Activated naive CD4-positive, alpha-beta T cell treated with Interleukin-2 at 50 U/mL for 16 hours (primary cell): ENCODE data around the gene ROPN1B.
"Not testable (repeated sequence)": the region's sequence is repeated elsewhere in the genome, so short reads cannot be mapped to it uniquely, and the experiment has no call there.

Experiments used
- DNase-seq: peaks from one replicate; pipeline ENCODE4 v3.0.0-alpha.2; 2020

Gene ROPN1B

DNA sequence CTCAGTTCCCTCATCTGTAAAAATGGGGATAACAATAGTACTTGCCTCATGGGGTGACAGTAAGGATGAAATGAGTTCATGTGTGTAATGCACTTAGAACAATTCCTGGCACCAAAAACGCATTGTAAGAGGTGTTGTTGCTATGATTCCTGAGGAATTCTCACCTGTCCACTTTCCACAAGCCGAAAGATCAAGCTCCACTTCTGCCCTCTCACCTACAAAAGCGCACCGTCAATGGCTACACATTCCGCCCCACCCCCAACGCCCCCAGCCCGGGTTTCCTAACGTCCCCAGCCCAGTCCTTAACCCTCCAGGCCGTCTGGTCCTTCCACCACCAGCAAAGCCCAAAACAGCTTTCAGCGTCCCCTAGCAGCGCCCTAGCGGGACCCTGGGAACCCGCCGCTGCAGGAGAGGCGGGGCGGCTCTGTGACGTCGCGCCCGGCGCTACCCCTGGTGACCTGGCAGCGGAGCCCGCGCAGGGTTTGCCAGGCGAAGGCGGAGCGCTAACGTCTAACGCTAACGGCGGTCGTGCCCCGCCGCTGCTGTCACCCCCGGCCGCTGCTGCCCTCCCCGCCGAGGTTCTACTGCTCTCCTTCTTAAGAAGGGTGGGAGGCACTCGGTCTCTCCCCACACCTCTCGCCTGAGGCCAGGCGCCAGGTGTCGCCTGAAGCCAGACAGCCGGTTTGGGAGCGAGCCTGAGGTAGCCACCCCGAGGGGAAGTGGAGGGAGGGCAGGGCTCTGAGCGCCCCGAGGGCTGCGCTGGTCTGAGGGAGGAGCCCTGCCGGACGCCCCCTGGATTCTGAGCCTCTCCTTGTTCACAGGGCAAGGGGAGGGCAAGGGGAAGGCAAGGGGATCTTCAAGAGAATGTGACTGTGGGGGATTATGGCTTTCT lies at the start of gene ROPN1B:
Gene ROPN1B (plus strand): TSS at position 478 of the 892 bp plus-strand sequence. CDS start 2,877 bp downstream, outside the sequence.
- not testable (repeated sequence) for DNase-seq

DNA sequence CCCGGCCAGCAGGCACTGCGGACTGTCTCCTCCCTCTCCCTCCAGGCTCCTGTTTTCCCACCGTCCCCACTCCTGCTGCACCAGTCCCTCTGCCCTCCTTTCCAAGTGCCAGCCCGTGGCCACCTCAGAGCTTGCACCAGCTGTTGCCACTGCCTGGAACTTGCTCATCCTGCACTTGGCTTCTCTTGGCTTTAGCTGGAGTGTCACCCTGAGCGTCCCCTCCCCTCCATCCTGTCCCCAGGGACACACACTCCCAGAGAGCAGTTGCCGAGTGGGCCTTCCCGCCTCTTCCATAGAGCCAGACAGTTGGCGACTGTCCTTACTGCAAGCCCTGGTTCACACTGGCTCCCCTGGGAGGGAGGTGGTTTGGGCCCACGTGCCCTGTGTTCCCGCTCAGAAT lies 48.8 kb upstream of the ROPN1B start:
- DNase-seq = not testable (repeated sequence)

DNA sequence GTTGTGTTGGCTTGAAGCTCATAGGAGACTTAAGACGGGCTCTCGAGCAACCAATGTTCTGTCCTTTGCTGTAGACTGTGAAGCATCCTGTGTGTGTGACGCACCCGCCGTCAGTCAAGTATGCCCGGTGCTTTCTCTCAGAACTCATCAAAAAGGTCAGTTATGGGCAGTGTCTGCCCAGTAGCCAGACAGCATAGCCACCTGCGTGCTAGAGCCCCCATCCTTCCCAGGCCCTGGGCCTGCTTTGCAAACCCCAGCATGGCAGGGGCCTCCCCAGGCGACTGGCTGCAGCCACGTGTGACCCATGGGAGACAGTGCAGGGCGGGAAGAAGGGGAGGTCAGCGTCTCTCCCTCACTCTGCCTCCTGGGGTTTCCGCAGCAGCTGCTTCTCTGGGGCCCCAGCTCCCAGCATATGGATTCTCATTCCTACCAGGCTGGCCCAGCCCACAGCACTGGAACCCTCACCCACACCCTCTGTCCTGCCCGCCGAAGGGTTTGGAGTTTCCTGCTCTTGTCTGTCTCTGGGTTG lies 48.2 kb upstream of the ROPN1B start:
- DNase-seq = not testable (repeated sequence)

DNA sequence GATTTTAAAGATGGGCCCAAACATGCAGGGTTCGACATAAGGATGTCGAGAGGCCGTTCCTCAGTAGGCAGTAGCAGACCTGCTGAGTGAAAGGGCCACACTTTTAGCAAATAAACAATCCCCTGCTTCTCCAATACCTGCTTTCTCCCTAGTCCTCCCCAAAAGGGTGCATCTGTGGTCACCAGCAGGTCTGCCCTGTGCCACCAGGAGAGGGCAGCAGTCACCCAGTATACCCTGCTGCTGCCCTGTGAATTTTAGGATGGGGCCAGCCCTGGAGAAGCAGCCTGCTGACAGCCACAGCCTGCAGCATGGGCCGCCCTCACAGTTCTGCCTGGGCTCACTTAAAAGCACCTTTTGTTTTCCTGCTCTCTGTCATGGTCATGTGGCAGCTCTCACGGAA lies 47.3 kb upstream of the ROPN1B start:
- DNase-seq = peak; percentile 55

DNA sequence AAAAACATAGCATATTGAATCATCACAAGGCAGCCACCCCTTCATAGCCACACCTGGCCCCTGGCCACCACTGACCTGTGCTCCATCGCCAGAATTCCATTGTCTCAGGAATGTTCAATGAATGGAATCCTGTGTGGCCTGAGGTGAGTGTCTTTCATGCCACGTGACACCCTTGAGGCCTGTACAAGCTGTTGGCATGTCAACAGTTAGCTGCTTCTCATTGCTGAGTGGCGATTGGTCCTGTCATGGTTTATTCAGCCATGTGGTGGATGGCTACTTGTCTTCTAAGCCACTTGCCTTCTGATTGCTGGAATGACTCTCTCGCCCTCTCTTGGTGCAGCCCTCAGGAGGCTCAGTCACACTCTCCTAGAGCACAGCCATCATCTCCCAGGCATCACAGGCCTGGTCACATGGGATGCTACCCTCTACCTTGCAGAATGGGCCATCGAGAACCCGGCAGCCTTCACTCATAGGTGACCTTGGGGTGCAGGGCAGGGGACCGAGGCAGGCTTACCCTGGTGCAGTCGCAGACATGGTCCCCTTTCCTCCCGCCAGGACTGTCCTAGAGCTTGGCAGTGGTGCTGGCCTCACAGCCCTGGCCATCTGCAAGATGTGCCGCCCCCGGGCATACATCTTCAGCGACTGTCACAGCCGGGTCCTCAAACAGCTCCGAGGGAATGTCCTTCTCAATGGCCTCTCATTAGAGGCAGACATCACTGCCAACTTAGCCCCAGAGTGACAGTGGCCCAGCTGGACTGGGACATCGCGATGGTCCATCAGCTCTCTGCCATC lies 45.5 kb upstream of the ROPN1B start:
- DNase-seq = not testable (repeated sequence)

DNA sequence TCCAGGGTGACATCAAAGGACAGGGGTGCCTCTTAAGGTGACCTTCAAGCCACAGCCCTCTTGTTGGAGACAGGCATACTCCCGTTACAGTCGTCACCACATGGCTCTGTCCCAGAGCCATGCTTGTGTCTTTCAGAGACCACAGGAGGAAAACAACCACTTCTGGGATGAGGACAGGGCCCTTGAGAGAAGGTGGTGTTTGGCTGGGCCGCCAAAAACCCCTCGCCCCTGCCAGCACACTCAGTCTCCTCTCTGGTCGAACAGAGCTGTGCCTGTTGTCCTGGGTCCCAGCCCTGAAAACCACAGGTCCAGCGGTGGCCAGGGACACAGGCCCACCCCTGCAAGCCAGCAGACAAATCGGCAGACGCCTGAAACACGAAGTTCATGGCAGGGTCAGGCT lies 44.7 kb upstream of the ROPN1B start:
- DNase-seq = not testable (repeated sequence)

DNA sequence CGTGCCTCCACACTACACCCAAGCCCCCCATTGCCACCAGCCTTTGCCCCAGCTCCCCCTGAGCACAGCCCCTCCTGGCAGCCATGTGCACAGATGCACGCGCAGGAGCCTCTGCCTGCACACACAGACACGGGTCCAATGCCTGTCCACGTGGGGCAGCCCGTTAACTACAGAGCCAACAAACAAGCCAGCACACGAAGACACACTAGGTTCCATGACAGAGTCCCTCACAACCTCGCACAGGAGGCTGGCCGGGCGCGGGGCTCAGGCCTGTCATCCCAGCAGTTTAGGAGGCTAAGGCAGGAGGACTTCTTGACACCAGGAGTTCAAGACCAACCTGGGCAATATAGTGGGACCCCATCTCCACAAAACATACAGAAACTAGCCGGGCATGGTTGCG lies 43.3 kb upstream of the ROPN1B start:
- not testable (repeated sequence) for DNase-seq

DNA sequence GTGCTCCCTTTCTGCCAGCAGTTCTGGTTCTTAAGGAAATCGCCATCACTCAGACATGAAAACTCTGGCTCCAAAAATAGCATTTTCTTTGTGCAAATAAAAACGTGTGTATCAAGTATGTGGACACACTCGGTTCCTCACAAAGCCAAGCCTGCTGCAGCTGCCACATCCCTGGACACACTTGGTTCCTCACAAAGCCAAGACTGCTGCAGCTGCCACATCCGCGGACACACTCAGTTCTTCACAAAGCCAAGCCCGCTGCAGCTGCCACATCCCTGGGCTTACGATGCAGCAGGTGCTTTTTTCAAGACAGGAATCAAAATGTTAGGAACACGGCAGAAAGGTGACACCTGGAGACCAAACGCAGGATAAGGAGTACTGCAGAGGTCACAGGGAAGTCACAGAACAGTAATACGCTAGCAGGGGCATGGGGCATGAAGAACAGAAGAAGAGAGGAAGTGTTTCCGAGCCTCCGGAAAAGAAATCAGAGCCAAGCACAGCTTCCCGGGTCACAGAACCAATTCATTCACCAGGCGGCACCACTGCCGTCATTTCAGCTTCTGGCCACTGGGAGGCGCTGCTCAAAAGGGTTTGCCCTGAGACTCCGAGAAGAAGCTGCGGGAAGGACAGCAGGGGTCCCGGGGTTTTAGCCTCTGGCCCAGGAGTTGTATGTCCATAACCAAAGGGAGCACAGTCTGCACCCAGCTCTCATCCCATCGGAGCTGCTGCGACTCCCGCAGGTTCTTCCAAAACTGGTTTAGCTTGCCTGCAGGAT lies 40.0 kb upstream of the ROPN1B start:
- DNase-seq = peak; percentile 71

DNA sequence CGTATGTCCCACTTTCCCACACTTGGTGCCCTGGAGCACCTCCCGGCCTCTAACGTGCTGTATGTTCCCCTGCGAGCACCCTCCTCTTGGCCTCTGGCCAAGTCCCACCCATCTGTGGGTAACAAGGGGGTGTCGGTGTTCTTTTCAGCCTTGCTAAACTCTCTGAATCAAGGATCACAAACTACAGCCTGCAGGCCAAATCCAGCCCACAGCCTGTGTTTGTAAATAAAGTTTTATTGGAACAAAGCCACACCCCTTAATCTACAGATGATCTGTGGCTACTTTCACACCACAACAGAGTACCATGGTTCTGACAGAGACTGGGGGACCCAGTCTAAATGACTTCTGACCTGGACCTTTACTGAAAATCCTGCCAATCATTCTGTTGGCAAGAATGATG lies 39.2 kb upstream of the ROPN1B start:
- DNase-seq = not testable (repeated sequence)

DNA sequence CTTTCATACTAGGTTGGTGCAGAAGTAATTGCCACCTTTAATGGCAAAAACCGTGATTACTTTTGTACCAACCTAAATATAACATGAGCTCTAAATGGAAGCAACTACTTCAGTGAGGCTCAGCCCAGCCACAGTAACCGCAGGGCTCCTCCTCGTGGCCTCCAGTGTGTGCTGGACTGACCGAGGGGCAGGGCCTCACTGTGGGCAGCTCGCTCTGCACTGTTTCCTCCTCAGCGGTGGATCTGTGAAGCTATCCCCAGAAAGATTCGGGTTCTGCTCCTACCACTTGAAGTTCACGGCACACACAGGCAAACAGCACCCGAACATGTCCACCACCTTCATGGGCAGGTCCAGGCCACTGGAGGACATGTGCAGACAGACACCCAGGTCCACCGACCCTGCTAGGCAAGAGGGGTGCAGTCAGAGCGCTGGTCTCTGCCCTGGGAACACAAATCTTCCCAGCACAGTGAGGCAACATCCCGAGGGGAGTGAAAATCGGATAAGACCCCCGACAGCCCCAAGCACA lies 37.6 kb upstream of the ROPN1B start:
- not testable (repeated sequence) for DNase-seq

DNA sequence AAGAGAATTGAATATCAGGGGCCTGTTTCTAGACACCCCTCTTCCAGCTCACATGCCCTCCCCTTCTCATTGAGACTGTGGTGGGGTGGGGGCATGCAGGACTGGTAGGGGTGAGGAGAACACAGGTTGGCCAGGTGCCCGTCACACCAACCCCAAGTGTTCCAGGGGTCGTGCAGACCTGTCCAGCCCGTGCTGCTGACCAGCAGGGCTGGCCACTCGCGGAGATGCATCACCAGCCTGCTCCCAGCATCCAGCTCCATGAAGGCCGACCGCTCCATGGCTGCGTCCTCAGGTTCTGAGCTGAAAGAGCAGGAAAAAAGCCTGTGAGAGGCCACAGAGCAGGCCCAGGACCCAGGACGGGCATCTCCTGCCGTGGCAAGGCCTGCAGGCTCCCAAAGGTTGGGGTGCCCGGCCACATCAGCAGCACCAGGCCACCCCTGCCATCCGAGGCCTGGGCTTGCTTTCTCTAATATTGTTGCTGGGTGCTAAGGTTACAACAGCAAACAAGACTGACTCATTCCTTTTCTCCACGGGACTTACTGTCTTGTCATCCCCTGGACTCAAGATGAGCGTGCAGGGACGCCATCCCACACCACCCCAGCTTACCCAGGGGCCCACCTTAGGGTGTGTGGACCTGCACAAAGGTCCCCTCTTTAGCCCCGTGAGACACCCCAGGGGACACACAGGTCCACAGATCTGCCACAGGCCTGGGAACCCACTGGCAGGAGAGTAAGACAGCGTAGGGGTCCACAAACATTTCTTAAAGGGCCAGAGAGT lies 35.4 kb upstream of the ROPN1B start:
- DNase-seq = not testable (repeated sequence)

DNA sequence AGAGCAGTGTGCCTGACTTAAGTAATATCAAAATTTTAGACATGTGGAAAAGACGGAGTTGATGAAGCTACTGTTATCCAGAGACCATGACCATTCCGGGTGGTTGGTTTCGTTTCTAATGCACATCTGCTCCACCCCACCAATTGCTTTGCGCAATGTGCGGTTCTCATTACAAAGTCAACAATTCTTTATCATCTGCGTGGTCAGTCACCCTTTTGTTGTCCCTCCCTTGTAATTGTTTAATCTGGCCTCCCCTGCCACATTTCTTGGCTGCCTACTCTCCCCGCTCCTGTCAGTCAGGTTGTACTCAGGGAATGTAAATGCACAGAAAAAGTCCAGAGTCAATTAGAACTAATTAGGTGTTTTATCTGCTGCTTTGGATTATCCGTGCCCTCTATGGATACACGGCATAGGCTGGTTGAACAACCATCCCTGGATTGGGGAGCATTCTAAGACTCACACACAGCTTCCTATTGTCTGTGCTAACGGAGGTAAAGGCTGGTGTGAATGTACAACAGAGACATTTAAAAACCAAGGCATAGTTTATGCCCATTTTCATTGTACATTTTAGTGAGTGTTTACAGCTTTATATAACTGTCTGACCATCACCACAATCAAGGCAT lies 33.6 kb upstream of the ROPN1B start:
- DNase-seq = not testable (repeated sequence)

DNA sequence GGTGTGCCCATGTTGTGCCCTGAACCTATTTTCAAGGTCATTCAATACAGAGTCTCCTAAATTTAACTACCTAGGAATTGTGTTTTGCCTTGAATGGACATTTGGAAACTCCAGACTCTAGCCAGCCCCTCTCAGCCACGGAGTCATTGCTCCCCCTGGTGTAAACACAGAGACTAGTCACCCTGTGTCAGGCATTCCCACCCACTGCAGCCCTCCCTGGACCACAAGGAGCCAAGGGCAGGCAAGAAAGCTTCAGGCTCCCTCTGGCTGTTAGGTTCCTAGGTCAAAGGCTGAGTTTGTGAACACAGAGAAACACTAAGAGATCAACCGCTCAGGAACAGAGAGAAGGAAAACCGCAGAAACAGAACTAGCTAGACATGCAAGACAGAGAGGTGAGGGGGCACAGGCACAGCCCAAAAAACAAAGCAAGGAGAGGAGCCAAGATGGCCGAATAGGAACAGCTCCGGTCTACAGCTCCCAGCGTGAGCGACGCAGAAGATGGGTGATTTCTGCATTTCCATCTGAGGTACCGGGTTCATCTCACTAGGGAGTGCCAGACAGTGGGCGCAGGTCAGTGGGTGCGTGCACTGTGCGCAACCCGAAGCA lies 32.7 kb upstream of the ROPN1B start:
- not testable (repeated sequence) for DNase-seq

DNA sequence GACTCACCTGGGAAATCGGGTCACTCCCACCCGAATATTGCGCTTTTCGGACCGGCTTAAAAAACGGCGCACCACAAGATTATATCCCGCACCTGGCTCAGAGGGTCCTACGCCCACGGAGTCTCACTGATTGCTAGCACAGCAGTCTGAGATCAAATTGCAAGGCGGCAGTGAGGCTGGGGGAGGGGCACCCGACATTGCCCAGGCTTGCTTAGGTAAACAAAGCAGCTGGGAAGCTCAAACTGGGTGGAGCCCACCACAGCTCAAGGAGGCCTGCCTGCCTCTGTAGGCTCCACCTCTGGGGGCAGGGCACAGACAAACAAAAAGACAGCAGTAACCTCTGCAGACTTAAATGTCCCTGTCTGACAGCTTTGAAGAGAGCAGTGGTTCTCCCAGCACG lies 32.1 kb upstream of the ROPN1B start:
- not testable (repeated sequence) for DNase-seq

DNA sequence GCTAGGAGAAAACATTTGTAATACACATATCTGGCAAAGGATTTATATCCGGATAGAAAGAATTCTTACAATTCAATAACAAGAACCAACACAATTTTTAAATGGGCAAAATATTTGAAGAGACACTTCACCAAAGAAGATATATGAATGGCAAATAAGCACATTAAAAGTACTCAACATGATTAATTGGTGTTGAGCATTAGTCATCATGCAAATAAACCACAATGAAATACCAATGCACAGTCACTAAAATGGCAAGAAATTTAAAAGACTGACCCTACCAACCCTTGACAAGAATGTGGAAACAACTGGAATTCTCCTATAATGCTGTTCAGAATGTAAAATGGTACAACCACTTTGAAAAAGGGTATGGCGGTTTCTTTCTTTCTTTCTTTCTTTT lies 21.2 kb upstream of the ROPN1B start:
- not testable (repeated sequence) for DNase-seq

DNA sequence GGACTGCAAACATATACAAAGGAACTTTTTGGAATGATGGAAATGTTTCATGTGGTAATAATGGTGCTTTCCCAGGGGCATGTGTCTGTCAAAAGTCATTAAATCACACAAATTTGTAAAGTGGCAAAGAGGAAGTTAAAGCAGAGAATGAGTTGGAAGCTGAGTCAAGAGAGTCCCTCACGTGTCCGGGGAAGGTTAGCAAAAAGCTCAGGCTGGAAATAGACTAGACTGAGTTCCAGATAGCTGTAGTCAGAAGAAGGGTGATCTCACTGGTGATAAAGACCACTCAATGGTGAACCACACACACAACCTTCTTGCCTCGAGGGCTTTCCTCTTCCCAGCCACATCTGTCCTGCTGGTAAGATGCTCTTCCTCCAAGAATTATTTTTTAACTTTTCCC lies 20.1 kb upstream of the ROPN1B start:
- not testable (repeated sequence) for DNase-seq

DNA sequence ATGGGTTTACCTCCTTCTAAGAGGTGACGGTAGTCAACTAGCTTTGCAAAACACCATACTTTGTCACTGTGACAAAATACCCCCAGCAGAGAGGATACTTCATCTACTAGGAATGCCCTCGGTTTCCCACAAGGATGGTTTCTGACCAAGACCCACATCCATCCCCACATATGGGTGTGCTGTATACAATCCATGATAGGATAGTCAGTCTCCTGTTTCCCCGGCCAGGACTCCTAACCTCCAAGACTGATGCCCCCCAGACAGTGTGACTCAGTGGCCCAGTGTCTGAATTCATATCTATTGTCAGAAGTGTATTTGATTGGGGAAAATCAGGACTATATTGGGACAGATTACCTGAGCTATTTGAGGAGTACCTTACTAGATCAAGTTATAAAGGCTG lies 17.8 kb upstream of the ROPN1B start:
- DNase-seq = not testable (repeated sequence)

DNA sequence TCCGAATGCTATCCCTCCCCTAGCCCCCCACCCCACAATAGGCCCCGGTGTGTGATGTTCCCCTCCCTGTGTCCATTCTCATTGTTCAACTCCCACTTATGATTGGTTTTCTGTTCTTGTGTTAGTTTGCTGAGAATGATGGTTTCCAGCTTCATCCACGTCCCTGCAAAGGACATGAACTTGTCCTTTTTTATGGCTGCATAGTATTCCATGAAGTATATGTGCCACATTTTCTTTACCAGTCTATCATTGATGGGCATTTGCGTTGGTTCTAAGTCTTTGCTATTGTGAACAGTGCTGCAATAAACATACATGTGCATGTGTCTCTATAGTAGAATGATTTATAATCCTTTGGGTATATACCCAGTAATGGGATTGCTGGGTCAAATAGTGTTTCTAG lies 12.0 kb upstream of the ROPN1B start:
- DNase-seq = not testable (repeated sequence)

DNA sequence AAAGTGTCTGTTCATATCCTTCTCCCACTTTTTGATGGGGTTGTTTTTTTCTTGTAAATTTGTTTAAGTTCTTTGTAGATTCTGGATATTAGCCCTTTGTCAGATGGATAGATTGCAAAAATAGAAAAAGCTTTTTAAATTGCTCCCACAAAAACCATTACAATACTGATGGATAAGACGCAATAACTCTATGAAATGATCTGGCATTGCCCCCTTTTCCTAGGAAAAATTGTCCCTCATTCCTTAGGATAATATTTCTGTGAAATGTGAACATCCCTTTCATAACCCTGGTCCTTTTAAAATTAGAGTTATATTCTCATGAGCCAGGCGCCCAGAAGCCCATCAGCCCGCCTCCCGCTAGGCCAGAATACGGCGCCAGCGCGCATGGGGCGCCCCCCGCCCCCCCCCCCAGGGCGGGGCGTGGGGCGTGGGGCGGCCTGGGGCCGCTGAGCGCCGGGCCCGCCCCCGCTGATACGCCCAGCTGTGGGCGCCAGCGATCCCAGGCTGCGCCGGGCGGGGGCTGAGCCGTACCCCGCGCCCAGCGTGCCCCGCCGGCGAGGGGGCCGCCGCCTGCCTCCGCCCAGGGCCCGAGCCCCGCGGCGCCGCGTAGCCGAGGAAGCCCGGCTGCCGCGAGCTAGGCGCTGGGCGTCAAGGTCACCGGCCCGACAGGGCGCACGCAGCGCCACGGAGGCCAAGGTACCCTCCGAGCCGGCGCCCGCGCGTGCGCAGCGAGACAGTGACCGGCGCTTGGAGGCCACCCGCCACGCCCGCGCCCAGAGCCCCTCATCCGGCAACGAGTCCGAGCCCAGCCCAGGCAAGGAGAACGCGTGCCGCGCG lies 11.1 kb upstream of the ROPN1B start:
- DNase-seq = no peak
